SKM-1 (cell line): ENCODE results near the gene FURIN.
"Not testable (repeated sequence)": the region's sequence is repeated elsewhere in the genome, so short reads cannot be mapped to it uniquely, and the experiment has no call there.

Experiments
- DNase-seq: peaks from one replicate; lab custom pipeline; 2025; ENCODE audit not compliant: unreplicated experiment; lab: John Stamatoyannopoulos, UW

Gene FURIN

GRCh38 chr15:90901175-90902039 lies 33.0 kb downstream of the FURIN start:
- no peak for DNase-seq

GRCh38 chr15:90902040-90902839 lies 33.9 kb downstream of the FURIN start:
- DNase-seq = peak; percentile 65

- no peak for DNase-seq
Measured at GRCh38 chr15:90902840-90903732, 34.7 kb downstream of the FURIN start, which contains the start of gene MAN2A2. MAN2A2 (plus strand) TSS chr15:90903302; CDS start chr15:90904208, 906 bp downstream.

GRCh38 chr15:90903733-90904536 lies 35.5 kb downstream of the FURIN start:
- DNase-seq = no peak

GRCh38 chr15:90904746-90905145 lies 36.4 kb downstream of the FURIN start:
- DNase-seq = no peak

- DNase-seq = no peak
Measured at GRCh38 chr15:90905306-90906180, 37.2 kb downstream of the FURIN start.

GRCh38 chr15:90906181-90906849 lies 37.9 kb downstream of the FURIN start:
- DNase-seq = no peak

- DNase-seq = no peak
Measured at GRCh38 chr15:90907051-90907660, 38.8 kb downstream of the FURIN start.

GRCh38 chr15:90907838-90908507 lies 39.6 kb downstream of the FURIN start:
- DNase-seq = no peak

- not testable (repeated sequence) for DNase-seq
Measured at GRCh38 chr15:90909449-90909848, 41.1 kb downstream of the FURIN start.

GRCh38 chr15:90909976-90910375 lies 41.6 kb downstream of the FURIN start:
- DNase-seq = no peak

- no peak for DNase-seq
Measured at GRCh38 chr15:90910441-90911301, 42.3 kb downstream of the FURIN start.

- DNase-seq = no peak
Measured at GRCh38 chr15:90911302-90911623, 42.9 kb downstream of the FURIN start.

- DNase-seq = no peak
Measured at GRCh38 chr15:90911906-90912769, 43.8 kb downstream of the FURIN start.

- DNase-seq = no peak
Measured at GRCh38 chr15:90912770-90913075, 44.3 kb downstream of the FURIN start.

GRCh38 chr15:90913398-90913944 lies 45.1 kb downstream of the FURIN start:
- DNase-seq = no peak
